Spleen (tissue), 11 donors: ENCODE results near the gene EYS. TPM values are rescaled to one million over a fixed set of nuclear protein-coding genes. Genes with fewer than 3 reads are reported as not detected.

Experiments used
- DNase-seq: peaks from one replicate; pipeline ENCODE4 v3.0.0-alpha.2; 2020
- H3K27ac ChIP-seq, 8 donors: fragments of 200-600 bp; sonication (generic) in 7 of 8; 1 replicate in 4 of 8; 2 replicates in 4 of 8; pipeline versions ENCODE4 v1.5.0 to v1.8.0; 2016 to 2021; ENCODE audit warnings: inconsistent platforms in 4 of 8, mild to moderate bottlenecking in 4 of 8, moderate library complexity in 1 of 8
- H3K27me3 ChIP-seq, 7 donors: fragments of 200-600 bp; sonication (generic) in 6 of 7; replicated peaks in 1 of 7; 1 replicate in 4 of 7; 2 replicates in 3 of 7; pipeline versions ENCODE4 v1.5.0 to v1.8.0; 2016 to 2021; ENCODE audit warnings: inconsistent platforms in 3 of 7, mild to moderate bottlenecking in 1 of 7
- H3K36me3 ChIP-seq, 6 donors: fragments of 200-600 bp; sonication (generic) in 5 of 6; 1 replicate in 4 of 6; 2 replicates in 2 of 6; pipeline versions ENCODE4 v1.5.0 to v1.8.0; 2016 to 2021; ENCODE audit warnings: inconsistent platforms in 2 of 6
- H3K4me1 ChIP-seq, 6 donors: fragments of 200-600 bp; sonication (generic) in 5 of 6; 1 replicate in 3 of 6; 2 replicates in 3 of 6; pipeline versions ENCODE4 v1.5.0 to v1.8.0; 2016 to 2021; ENCODE audit warnings: inconsistent platforms in 3 of 6
- H3K4me3 ChIP-seq, 8 donors: fragments of 200-600 bp; sonication (generic) in 7 of 8; 1 replicate in 4 of 8; 2 replicates in 4 of 8; pipeline versions ENCODE4 v1.5.0 to v1.8.0; 2016 to 2021; ENCODE audit warnings: inconsistent platforms in 4 of 8, mild to moderate bottlenecking in 4 of 8, moderate library complexity in 2 of 8
- H3K9me3 ChIP-seq, 8 donors: fragments of 200-600 bp; sonication (generic) in 7 of 8; 1 replicate in 4 of 8; 2 replicates in 4 of 8; pipeline versions ENCODE4 v1.5.0 to v1.8.0; 2016 to 2021; ENCODE audit warnings: inconsistent platforms in 4 of 8
- POLR2A ChIP-seq, 3 donors: fragments of 450-650 bp; IDR thresholded peaks; one replicate each; pipeline ENCODE4 v1.5.1; 2017; ENCODE audit warnings: antibody characterized with exemption in 3 of 3, mild to moderate bottlenecking in 1 of 3
- POLR2AphosphoS5 ChIP-seq, 3 donors: sonication (generic); formaldehyde crosslinking; IDR thresholded peaks; one replicate each; pipeline ENCODE4 v1.5.1; 2017; ENCODE audit warnings: antibody characterized with exemption in 3 of 3
- WGBS, 5 donors: extraction: QIAGEN DNeasy Blood & Tissue Kit in 3 of 5; methylation state at CpG; one replicate each; pipeline versions ENCODE4 v1.1.5 to v1.1.7; 2013 to 2018; 5-methylcytosine and 5-hydroxymethylcytosine counted together
- intact Hi-C: fragments of 100-400 bp; cut with DNase I; formaldehyde crosslinking; loops from one replicate; pipeline ENCODE4 v1.15.0; 2023; ENCODE audit warnings: low total_unique reads
- polyA plus RNA-seq, 3 donors: library from polyadenylated mRNA; stranded (reverse); fragments of 200-250 nt; gene quantifications; one replicate each; pipeline ENCODE4 v1.2.1, GENCODE V29; 2013
- total RNA-seq, 7 donors: library from RNA; depleted of rRNA in 3 of 7; stranded (reverse); fragments of >200 nt in 3 of 7; fragmentation: NEBNext Ultra II Directional in 4 of 7; extraction: Animal tissue kit (Norgen Biotek cat#: 25700) in 4 of 7; gene quantifications; one replicate each; pipeline versions ENCODE4 v1.1.0 to v1.2.1, GENCODE V29; 2016 to 2021
- TF ChIP-seq, protein P1 (sequence below), 11 experiments: fragments of 200-600 bp in 7 of 11; fragments of 450-650 bp in 4 of 11; sonication (generic) in 4 of 11; IDR thresholded peaks in 8 of 11; conservative IDR thresholded peaks in 3 of 11; 1 replicate in 7 of 11; 2 replicates in 4 of 11; pipeline versions ENCODE4 v1.4.0 to v1.8.0; 2016 to 2021; ENCODE audit warnings: antibody characterized with exemption in 11 of 11, inconsistent platforms in 4 of 11, mild to moderate bottlenecking in 1 of 11
- donor health status: healthy with polysubstance abuse.
- donor health status: DM: no; HTN: no; CAD: no; lungs with moderate emphysema.
- donor health status: DM: no; HTN: no; CAD: no.
- donor health status: Bipolar disorder and iron deficiency.
- donor health status: healthy.
- donor health status: DM: no; HTN: no; CAD: no.
- donor health status: DM: yes; HTN: yes; CAD: no.

Gene EYS
- total and polyA plus RNA-seq, 10 donors, result under 0.01 to 0.72 (median 0.28) TPM; not detected in 5

DNA sequence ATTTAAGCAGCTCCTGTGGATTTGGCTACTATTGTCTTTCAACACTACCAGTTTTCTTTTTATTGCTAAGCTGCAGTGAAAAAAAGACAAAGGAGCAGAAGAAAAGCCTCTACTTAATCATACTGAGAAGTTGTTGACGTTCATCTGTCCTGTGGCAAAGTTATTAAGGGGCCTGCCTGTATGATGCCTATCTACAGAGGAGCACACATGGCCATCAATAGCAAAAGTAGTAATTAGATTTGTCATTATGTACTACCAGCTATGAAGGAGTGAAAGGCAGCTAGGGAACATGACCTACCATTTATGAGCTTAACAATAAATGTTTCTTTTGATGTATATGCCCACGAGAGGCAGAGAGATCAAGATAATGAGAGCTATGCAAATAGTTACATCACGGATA is 1450.5 kb downstream of the EYS start:
- WGBS, 5 donors, result 73 to 86% (median 77%) methylated on average over 3 of the region's 3 CpGs
- intact Hi-C loops, result no loop called here
- no peaks in the 10 kb centered on the region for H3K36me3 ChIP-seq
- DNase-seq, result no peak
- TF ChIP-seq POLR2AphosphoS5 (IDR thresholded peaks at IDR 0.05), result no peak
- no peak for TF ChIP-seq POLR2A (IDR thresholded peaks at IDR 0.05)
- TF ChIP-seq, protein P1, sequence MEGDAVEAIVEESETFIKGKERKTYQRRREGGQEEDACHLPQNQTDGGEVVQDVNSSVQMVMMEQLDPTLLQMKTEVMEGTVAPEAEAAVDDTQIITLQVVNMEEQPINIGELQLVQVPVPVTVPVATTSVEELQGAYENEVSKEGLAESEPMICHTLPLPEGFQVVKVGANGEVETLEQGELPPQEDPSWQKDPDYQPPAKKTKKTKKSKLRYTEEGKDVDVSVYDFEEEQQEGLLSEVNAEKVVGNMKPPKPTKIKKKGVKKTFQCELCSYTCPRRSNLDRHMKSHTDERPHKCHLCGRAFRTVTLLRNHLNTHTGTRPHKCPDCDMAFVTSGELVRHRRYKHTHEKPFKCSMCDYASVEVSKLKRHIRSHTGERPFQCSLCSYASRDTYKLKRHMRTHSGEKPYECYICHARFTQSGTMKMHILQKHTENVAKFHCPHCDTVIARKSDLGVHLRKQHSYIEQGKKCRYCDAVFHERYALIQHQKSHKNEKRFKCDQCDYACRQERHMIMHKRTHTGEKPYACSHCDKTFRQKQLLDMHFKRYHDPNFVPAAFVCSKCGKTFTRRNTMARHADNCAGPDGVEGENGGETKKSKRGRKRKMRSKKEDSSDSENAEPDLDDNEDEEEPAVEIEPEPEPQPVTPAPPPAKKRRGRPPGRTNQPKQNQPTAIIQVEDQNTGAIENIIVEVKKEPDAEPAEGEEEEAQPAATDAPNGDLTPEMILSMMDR (IDR thresholded peaks at IDR 0.05 in 8 of 11, conservative IDR thresholded peaks at IDR 0.05 in 3 of 11), result no peak
- no peaks in the 10 kb centered on the region for H3K27me3 ChIP-seq
- no peaks in the 10 kb centered on the region for H3K4me1 ChIP-seq
- H3K4me3 ChIP-seq, result no peak overlapping the region
- H3K9me3 ChIP-seq, result no peaks in the 10 kb centered on the region
- H3K27ac ChIP-seq, result no peak overlapping the region

DNA sequence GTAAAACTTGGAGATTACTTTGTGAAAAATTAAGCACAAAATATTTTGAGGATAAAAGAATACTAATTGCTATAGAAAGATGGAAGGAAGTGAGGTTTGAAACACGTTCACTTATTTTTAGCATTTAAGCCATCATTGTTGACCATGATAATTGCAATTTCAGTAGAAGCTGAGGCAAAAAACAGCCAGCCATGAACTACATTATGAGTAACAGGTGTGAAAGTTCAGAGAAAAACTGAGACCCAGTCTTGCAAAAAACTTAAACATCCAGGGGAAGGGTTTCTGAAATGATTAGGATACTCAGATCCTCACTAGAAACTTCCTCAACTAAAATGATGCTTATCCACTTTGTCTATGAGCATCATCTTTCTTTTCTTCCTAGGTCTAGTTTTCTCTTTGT is 1452.0 kb downstream of the EYS start:
- no peak overlapping the region for H3K27ac ChIP-seq
- no peaks in the 10 kb centered on the region for H3K36me3 ChIP-seq
- TF ChIP-seq POLR2AphosphoS5 (IDR thresholded peaks at IDR 0.05), result no peak
- TF ChIP-seq, protein P1 (IDR thresholded peaks at IDR 0.05 in 8 of 11, conservative IDR thresholded peaks at IDR 0.05 in 3 of 11), result no peak
- no peak for TF ChIP-seq POLR2A (IDR thresholded peaks at IDR 0.05)
- no peaks in the 10 kb centered on the region for H3K9me3 ChIP-seq
- WGBS, 5 donors, result 52 to 73% (median 65%) methylated on average over 1 of the region's 1 CpG
- intact Hi-C loops, result no loop called here
- H3K27me3 ChIP-seq, result no peaks in the 10 kb centered on the region
- DNase-seq, result no peak
- H3K4me3 ChIP-seq, result no peak overlapping the region
- no peaks in the 10 kb centered on the region for H3K4me1 ChIP-seq

- H3K27me3 ChIP-seq, result no peaks in the 10 kb centered on the region
- no peaks in the 10 kb centered on the region for H3K36me3 ChIP-seq
- no peak for DNase-seq
- no peaks in the 10 kb centered on the region for H3K4me1 ChIP-seq
- no peaks in the 10 kb centered on the region for H3K9me3 ChIP-seq
- 28 to 35% (median 31%) methylated on average over 3 of the region's 3 CpGs for WGBS, 5 donors
- TF ChIP-seq POLR2AphosphoS5 (IDR thresholded peaks at IDR 0.05), result no peak
- TF ChIP-seq, protein P1 (IDR thresholded peaks at IDR 0.05 in 8 of 11, conservative IDR thresholded peaks at IDR 0.05 in 3 of 11), result no peak
- TF ChIP-seq POLR2A (IDR thresholded peaks at IDR 0.05), result no peak
- intact Hi-C loops, result no loop called here
- no peak overlapping the region for H3K4me3 ChIP-seq
- H3K27ac ChIP-seq, result no peak overlapping the region
Measured at GRCh38 chr6:64254558-64254957, 1452.5 kb downstream of the EYS start.

- WGBS, 5 donors, result 75 to 89% (median 80%) methylated on average over 2 of the region's 2 CpGs
- Histone ChIP-seq H3K4me1 (no peaks in the 10 kb centered on the region), H3K27ac (no peak overlapping the region), H3K36me3 (no peaks in the 10 kb centered on the region), H3K9me3 (no peaks in the 10 kb centered on the region), H3K4me3 (no peak overlapping the region), H3K27me3 (no peaks in the 10 kb centered on the region)
- intact Hi-C loops, result no loop called here
- TF ChIP-seq POLR2A (IDR thresholded peaks at IDR 0.05), result no peak
- TF ChIP-seq, protein P1 (IDR thresholded peaks at IDR 0.05 in 8 of 11, conservative IDR thresholded peaks at IDR 0.05 in 3 of 11), result no peak
- no peak for TF ChIP-seq POLR2AphosphoS5 (IDR thresholded peaks at IDR 0.05)
- DNase-seq, result no peak
Measured at GRCh38 chr6:64252256-64252655, 1454.8 kb downstream of the EYS start.
